Neural cell (in vitro differentiated cells): Measurements from ENCODE around the gene DRAP1. TPM values are rescaled to one million over a fixed set of nuclear protein-coding genes. Genes with fewer than 3 reads are reported as not detected.

ENCODE experiments used
- H2AFZ ChIP-seq: fragments of 200-600, 300-800 bp; sonication (generic), shearing (Covaris generic); 2 replicates; pipeline ENCODE4 v1.6.0; 2014; ENCODE audit warnings: low read depth, mild to moderate bottlenecking, antibody characterized with exemption, low read length, moderate library complexity
- H3F3A ChIP-seq: fragments of 200-600 bp; shearing (Covaris generic); 2 replicates; pipeline ENCODE4 v1.6.1; 2016; ENCODE audit warnings: mild to moderate bottlenecking, moderate library complexity, mixed read lengths, antibody characterized with exemption, low read length; ENCODE audit not compliant: insufficient read depth, poor library complexity, severe bottlenecking
- H3K27ac ChIP-seq: fragments of 200-600, 300-800 bp; sonication (generic), shearing (Covaris generic); 2 replicates; pipeline ENCODE4 v1.5.1; 2014; ENCODE audit warnings: mild to moderate bottlenecking, low read length, moderate library complexity
- H3K27me3 ChIP-seq: fragments of 300-800, 200-600 bp; sonication (generic), shearing (Covaris generic); 2 replicates; pipeline ENCODE4 v1.6.0; 2014; ENCODE audit warnings: mild to moderate bottlenecking, low read depth, low read length, moderate library complexity; ENCODE audit not compliant: insufficient read depth
- H3K36me3 ChIP-seq: fragments of 300-800, 200-600 bp; sonication (generic), shearing (Covaris generic); 2 replicates; pipeline ENCODE4 v1.5.1; 2014; ENCODE audit warnings: mild to moderate bottlenecking, antibody characterized with exemption, low read length, moderate library complexity; ENCODE audit not compliant: insufficient read depth
- H3K4me2 ChIP-seq: fragments of 300-800, 200-600 bp; sonication (generic), shearing (Covaris generic); 2 replicates; pipeline ENCODE4 v1.6.0; 2014; ENCODE audit warnings: mild to moderate bottlenecking, low read length
- H3K4me3 ChIP-seq: fragments of 300-800, 200-600 bp; sonication (generic), shearing (Covaris generic); 2 replicates; pipeline ENCODE4 v1.5.1; 2014; ENCODE audit warnings: mild to moderate bottlenecking, low read length, moderate library complexity
- H3K79me2 ChIP-seq: fragments of 200-600 bp; shearing (Covaris generic); replicated peaks from 2 replicates; pipeline ENCODE4 v1.6.0; 2014; ENCODE audit warnings: mild to moderate bottlenecking, low read length, moderate library complexity; ENCODE audit not compliant: insufficient read depth
- H3K9ac ChIP-seq: fragments of 300-800, 200-600 bp; sonication (generic), shearing (Covaris generic); 2 replicates; pipeline ENCODE4 v1.6.1; 2016; ENCODE audit warnings: mild to moderate bottlenecking, low read length, mixed read lengths
- H3K9me2 ChIP-seq: fragments of 200-600 bp; shearing (Covaris generic); 2 replicates; pipeline ENCODE4 v1.6.1; 2016; ENCODE audit warnings: mild to moderate bottlenecking, low read length, mixed read lengths; ENCODE audit not compliant: insufficient read depth
- H3K9me3 ChIP-seq: fragments of 200-600, 300-800 bp; sonication (generic), shearing (Covaris generic); 2 replicates; pipeline ENCODE4 v1.6.1; 2016; ENCODE audit warnings: mild to moderate bottlenecking, mixed run types, low read length, moderate library complexity, mixed read lengths
- H4K20me1 ChIP-seq: fragments of 200-600 bp; shearing (Covaris generic); 2 replicates; pipeline ENCODE4 v1.6.1; 2016; ENCODE audit warnings: mild to moderate bottlenecking, mixed run types; ENCODE audit not compliant: insufficient read depth
- EP300 ChIP-seq: fragments of 450-650 bp; conservative IDR thresholded peaks from 2 replicates; pipeline ENCODE4 v1.6.1; 2014; ENCODE audit warnings: antibody characterized with exemption, mild to moderate bottlenecking, moderate library complexity; ENCODE audit not compliant: poor library complexity, severe bottlenecking
- EZH2 ChIP-seq: fragments of 200-600, 300-800 bp; shearing (Covaris generic), sonication (generic); IDR thresholded peaks from 2 replicates; pipeline ENCODE4 v1.6.1; 2014; ENCODE audit warnings: antibody characterized with exemption, low read length, borderline replicate concordance, mild to moderate bottlenecking; ENCODE audit not compliant: insufficient read depth, poor library complexity, severe bottlenecking
- MXI1 ChIP-seq: fragments of 450-650 bp; conservative IDR thresholded peaks from 2 replicates; pipeline ENCODE4 v1.6.1; 2014; ENCODE audit warnings: antibody characterized with exemption, mild to moderate bottlenecking; ENCODE audit not compliant: poor library complexity, severe bottlenecking
- POLR2AphosphoS5 ChIP-seq: IDR thresholded peaks from 2 replicates; pipeline ENCODE4 v1.6.1; 2012
- RAD21 ChIP-seq: fragments of 450-650 bp; conservative IDR thresholded peaks from 2 replicates; pipeline ENCODE4 v1.6.1; 2014; ENCODE audit warnings: antibody characterized with exemption, mild to moderate bottlenecking, moderate library complexity
- SMC3 ChIP-seq: fragments of 450-650 bp; conservative IDR thresholded peaks from 2 replicates; pipeline ENCODE4 v1.6.1; 2014; ENCODE audit warnings: antibody characterized with exemption, mild to moderate bottlenecking, moderate library complexity; ENCODE audit not compliant: poor library complexity
- TAF1 ChIP-seq: IDR thresholded peaks from 2 replicates; pipeline ENCODE4 v1.6.1; 2012; ENCODE audit warnings: low read depth
- polyA plus RNA-seq: library from polyadenylated mRNA; depleted of rRNA; stranded (reverse); fragments of >200 nt; gene quantifications from 2 replicates; pipeline ENCODE4 v1.2.3, GENCODE V29; 2014
- TF ChIP-seq, protein P1 (sequence below): IDR thresholded peaks from 2 replicates; pipeline ENCODE4 v1.6.1; 2012; ENCODE audit warnings: borderline replicate concordance
- TF ChIP-seq, protein P2 (sequence below): fragments of 450-650 bp; IDR thresholded peaks from 2 replicates; pipeline ENCODE4 v1.5.1; 2014; ENCODE audit warnings: antibody characterized with exemption, mild to moderate bottlenecking, moderate library complexity; ENCODE audit not compliant: poor library complexity, severe bottlenecking

DRAP1 gene
- polyA plus RNA-seq, 1 donor from 2014 or later: 242 TPM

DNA sequence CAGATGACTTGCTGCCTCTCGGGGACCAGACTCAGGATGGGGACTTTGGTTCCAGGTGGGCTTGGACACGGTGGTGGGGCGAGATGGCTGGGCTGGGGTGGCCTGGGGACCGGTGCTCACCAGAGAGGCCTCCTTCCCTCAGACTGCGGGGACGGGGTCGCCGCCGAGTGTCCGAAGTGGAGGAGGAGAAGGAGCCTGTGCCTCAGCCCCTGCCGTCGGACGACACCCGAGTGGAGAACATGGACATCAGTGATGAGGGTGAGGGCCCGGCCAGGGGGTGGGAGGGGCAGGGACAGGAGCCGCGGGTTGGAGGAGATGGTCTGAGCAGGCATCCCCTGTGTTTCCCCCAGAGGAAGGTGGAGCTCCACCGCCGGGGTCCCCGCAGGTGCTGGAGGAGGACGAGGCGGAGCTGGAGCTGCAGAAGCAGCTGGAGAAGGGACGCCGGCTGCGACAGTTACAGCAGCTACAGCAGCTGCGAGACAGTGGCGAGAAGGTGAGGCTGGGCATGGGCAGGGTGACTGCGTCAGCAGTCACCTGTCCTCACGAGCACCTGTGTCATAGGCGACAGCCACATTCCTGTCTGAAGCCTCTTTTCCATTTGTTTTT is 48.2 kb downstream of the DRAP1 start:
- Histone ChIP-seq H3K9ac (no peak overlapping the region), H3K9me3 (no peaks in the 10 kb centered on the region), H4K20me1 (no peaks in the 10 kb centered on the region), H3K36me3 (no peaks in the 10 kb centered on the region), H2AFZ (no peak overlapping the region), H3F3A (no peaks in the 10 kb centered on the region), H3K9me2 (no peaks in the 10 kb centered on the region), H3K79me2 (peaks cover 14% of the 10 kb centered on the region), H3K27me3 (no peaks in the 10 kb centered on the region), H3K27ac (no peak overlapping the region), H3K4me2 (no peak overlapping the region), H3K4me3 (no peak overlapping the region)
- TF ChIP-seq SMC3 (no peak), EZH2 (no peak), MXI1 (no peak), RAD21 (no peak)
- TF ChIP-seq, protein P1, sequence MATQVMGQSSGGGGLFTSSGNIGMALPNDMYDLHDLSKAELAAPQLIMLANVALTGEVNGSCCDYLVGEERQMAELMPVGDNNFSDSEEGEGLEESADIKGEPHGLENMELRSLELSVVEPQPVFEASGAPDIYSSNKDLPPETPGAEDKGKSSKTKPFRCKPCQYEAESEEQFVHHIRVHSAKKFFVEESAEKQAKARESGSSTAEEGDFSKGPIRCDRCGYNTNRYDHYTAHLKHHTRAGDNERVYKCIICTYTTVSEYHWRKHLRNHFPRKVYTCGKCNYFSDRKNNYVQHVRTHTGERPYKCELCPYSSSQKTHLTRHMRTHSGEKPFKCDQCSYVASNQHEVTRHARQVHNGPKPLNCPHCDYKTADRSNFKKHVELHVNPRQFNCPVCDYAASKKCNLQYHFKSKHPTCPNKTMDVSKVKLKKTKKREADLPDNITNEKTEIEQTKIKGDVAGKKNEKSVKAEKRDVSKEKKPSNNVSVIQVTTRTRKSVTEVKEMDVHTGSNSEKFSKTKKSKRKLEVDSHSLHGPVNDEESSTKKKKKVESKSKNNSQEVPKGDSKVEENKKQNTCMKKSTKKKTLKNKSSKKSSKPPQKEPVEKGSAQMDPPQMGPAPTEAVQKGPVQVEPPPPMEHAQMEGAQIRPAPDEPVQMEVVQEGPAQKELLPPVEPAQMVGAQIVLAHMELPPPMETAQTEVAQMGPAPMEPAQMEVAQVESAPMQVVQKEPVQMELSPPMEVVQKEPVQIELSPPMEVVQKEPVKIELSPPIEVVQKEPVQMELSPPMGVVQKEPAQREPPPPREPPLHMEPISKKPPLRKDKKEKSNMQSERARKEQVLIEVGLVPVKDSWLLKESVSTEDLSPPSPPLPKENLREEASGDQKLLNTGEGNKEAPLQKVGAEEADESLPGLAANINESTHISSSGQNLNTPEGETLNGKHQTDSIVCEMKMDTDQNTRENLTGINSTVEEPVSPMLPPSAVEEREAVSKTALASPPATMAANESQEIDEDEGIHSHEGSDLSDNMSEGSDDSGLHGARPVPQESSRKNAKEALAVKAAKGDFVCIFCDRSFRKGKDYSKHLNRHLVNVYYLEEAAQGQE: no peak

DNA sequence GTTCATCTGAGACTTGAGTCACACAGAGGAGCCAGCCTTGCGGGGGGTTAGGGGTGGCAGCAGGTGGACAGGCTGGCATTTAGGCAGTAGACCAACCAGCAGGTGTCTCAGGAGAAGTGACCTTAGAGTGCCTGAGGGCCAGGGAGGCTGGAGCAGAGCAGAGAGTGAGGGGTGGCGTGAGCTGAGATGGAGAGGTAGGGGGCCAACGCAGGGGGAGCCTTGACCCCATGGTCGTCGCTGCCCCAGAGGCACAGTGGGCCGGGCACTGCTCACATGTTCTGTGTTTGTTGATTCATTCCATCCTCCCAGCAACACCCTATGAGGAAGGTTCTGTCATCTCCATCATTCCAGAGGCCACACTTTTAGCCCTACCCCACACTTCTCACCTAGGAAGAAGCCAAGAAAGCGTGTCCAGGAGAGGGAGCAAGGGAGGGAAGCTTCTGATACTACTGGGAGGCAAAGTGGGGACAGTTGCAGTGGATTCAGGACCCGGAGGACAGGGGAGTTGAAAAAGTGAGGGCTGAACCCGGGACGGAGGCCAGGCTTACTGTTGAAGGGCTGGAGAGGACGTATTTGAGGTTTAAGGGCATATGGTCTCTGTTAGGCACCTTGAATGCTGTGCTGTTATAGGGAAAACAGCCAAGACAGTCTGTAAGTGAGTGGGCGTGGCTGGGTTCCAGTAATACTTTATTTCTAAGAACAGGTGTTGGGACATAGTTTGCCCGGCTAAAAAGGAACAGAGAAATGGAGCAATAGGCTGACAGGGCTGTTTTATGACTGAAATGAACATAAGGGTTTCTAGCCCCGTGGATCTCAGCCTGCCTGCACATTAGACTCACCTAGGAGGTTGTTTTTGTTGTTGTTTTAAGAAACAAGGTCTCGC is 49.6 kb downstream of the DRAP1 start:
- Histone ChIP-seq H3K9ac (no peak overlapping the region), H3K27me3 (no peaks in the 10 kb centered on the region), H3F3A (no peaks in the 10 kb centered on the region), H3K79me2 (peaks cover 3% of the 10 kb centered on the region), H3K27ac (no peak overlapping the region), H3K4me3 (no peak overlapping the region), H2AFZ (no peak overlapping the region), H3K9me3 (no peaks in the 10 kb centered on the region), H3K36me3 (no peaks in the 10 kb centered on the region), H3K4me2 (no peak overlapping the region), H3K9me2 (no peaks in the 10 kb centered on the region), H4K20me1 (no peaks in the 10 kb centered on the region)
- no peak for TF ChIP-seq POLR2AphosphoS5
- TF ChIP-seq, protein P2, sequence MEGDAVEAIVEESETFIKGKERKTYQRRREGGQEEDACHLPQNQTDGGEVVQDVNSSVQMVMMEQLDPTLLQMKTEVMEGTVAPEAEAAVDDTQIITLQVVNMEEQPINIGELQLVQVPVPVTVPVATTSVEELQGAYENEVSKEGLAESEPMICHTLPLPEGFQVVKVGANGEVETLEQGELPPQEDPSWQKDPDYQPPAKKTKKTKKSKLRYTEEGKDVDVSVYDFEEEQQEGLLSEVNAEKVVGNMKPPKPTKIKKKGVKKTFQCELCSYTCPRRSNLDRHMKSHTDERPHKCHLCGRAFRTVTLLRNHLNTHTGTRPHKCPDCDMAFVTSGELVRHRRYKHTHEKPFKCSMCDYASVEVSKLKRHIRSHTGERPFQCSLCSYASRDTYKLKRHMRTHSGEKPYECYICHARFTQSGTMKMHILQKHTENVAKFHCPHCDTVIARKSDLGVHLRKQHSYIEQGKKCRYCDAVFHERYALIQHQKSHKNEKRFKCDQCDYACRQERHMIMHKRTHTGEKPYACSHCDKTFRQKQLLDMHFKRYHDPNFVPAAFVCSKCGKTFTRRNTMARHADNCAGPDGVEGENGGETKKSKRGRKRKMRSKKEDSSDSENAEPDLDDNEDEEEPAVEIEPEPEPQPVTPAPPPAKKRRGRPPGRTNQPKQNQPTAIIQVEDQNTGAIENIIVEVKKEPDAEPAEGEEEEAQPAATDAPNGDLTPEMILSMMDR: no peak
- TF ChIP-seq, protein P1: no peak
- TF ChIP-seq TAF1: no peak
- TF ChIP-seq RAD21: no peak
- no peak for TF ChIP-seq EP300
- no peak for TF ChIP-seq MXI1
- TF ChIP-seq SMC3: no peak
- TF ChIP-seq EZH2: no peak
